OCI-LY1 (cell line): ENCODE results near the gene JAKMIP1.

Source experiments
- CTCF ChIP-seq: fragments of 200-600 bp; sonication (generic), shearing (Covaris generic); IDR thresholded peaks from 2 replicates; pipeline ENCODE4 v1.5.1; 2017; ENCODE audit warnings: mild to moderate bottlenecking, antibody characterized with exemption, low read length, moderate library complexity, mixed read lengths
- EZH2 ChIP-seq: fragments of 200-600 bp; sonication (generic), shearing (Covaris generic); IDR thresholded peaks from 2 replicates; pipeline ENCODE4 v1.8.0; 2017; ENCODE audit warnings: borderline replicate concordance, mixed run types, mild to moderate bottlenecking, antibody characterized with exemption, low read length, moderate library complexity, mixed read lengths

GRCh38 chr4:6120361-6120760, 80.0 kb downstream of the JAKMIP1 start:
- TF ChIP-seq EZH2 (no peak), CTCF (no peak)
